SK-N-DZ (cell line): ENCODE data around the gene RBM4.

Experiments
- DNase-seq: peaks from one replicate; pipeline ENCODE4 v3.0.0-alpha.2; 2015; ENCODE audit warnings: low spot score
- small RNA-seq, 2 experiments: library from RNA; depleted of rRNA; stranded (forward); fragments of <200 nt; gene quantifications; one replicate each; pipeline ENCODE3, GENCODE V24; 2014

Gene RBM4

GRCh38 chr11:66688561-66689534 lies 50.3 kb downstream of the RBM4 start:
- no peak for DNase-seq

- no peak for DNase-seq
Measured at GRCh38 chr11:66689661-66690590, 51.4 kb downstream of the RBM4 start.

- no peak for DNase-seq
Measured at GRCh38 chr11:66691311-66691980, 52.9 kb downstream of the RBM4 start.

DNA sequence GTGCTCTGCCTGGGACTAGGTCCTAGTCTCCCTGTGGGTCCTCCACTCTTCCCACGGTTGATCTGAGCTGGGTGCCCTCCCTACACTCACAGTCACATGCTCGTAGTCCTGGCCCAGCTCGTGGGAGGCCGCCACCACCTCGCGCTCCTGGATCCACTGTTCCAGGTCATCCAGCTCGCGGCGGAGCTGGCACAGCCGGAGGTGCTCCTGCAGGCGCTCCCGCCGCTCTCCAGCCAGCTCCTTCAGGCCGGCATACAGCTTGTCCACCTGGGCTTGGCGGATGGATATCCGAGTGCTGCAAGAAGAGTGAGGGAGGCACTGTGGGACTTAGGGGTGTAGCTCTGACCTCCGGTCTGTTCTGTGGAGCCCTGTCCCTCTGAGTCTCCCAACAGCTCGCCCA lies 53.9 kb downstream of the RBM4 start:
- DNase-seq, result no peak

DNA sequence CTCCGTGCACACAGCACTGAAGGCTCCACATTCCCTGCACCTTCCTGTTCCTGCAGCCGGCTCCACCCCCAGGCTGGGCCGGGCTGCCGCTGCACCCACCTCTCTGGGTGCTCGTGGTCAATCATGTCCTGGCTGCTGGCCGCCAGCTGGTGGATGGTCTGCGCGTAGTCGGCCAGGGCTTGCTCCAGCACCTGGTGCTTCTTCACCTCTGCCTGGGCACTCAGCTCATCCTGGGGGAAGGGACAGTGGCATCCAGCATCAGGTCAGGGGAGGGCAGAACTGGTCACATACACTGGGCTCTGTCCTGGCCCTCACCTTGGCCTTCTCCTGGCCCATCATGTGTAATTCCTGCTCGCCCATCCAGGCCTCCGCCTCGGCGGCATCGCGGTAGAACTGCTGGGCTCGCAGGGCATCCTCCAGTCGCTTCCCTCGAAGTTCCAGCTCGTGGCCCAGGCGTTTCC lies 54.4 kb downstream of the RBM4 start:
- no peak for DNase-seq

DNA sequence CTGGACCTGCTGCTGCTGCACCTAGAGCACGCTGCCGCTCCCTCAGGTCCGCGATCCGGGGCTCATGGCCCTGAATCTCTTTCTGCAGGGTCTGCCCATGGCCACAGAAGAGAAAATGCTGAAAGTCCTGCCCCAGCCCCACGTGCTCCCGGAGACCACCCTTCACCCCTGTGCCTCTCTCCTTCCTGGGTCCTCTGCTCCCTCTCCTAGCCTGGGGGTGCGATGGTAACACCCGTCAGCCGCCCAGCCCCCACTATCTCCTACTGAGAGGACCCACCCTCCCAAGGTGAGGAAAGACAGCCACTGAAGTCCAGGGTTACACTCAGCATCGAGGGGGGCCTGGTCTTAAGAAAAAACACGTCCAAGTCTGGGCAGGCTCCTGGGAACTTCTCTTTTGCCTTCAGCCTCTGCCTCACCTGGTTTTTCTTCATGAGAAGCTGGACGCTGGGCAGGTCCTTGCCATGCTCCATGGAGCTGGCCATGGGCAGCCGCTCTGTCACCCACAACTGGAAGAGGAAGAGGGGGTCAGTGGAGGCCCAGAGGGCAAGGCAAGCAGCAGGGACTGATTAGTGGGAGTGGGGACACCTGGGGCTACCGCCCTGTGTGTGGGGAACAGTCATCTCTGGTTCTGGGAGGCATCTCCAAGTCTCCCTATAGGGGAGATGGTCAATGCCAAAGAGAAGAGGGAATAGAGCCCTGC lies 55.0 kb downstream of the RBM4 start:
- no peak for DNase-seq

- DNase-seq, result no peak
Measured at GRCh38 chr11:66694056-66694410, 55.5 kb downstream of the RBM4 start.

GRCh38 chr11:66694732-66695207 lies 56.3 kb downstream of the RBM4 start:
- peak; percentile 93 for DNase-seq

Small RNAs within 50 kb of the gene (small RNA-seq; reads per million reads assigned to genes)
- 0 to 0.13 reads per million in 2 experiments for gene RNU4-39P
